A549 (cell line): ENCODE results near the gene PRELID3B.

ENCODE experiments used
- BHLHE40 ChIP-seq: IDR thresholded peaks from 2 replicates; pipeline ENCODE4 v1.6.1; 2012; ENCODE audit warnings: low read depth, low read length, inconsistent platforms
- CEBPB ChIP-seq, 2 experiments: fragments of >200 bp in 1 of 2; sonication (Bioruptor Twin) in 1 of 2; formaldehyde crosslinking in 1 of 2; IDR thresholded peaks; 2 replicates each; pipeline ENCODE4 v1.6.1; 2012 to 2016
- JUNB ChIP-seq: fragments of >200 bp; sonication (Bioruptor Twin); formaldehyde crosslinking; IDR thresholded peaks from 2 replicates; pipeline ENCODE4 v1.6.1; 2016
- MYC ChIP-seq: IDR thresholded peaks from 2 replicates; pipeline ENCODE4 v1.6.1; 2012; ENCODE audit warnings: mild to moderate bottlenecking, inconsistent platforms, low read length, improper control_type of control experiment, borderline replicate concordance
- RCOR1 ChIP-seq: fragments of 150-350 bp; IDR thresholded peaks from 2 replicates; pipeline ENCODE4 v1.6.1; 2014; ENCODE audit warnings: antibody characterized with exemption, low read length, low read depth
- SMC3 ChIP-seq: fragments of >200 bp; sonication (Bioruptor Twin); formaldehyde crosslinking; IDR thresholded peaks from 3 replicates; pipeline ENCODE4 v1.6.1; 2018; ENCODE audit warnings: inconsistent platforms
- ZFP36 ChIP-seq: fragments of 450-650 bp; IDR thresholded peaks from 2 replicates; pipeline ENCODE4 v1.6.1; 2014; ENCODE audit warnings: borderline replicate concordance; ENCODE audit not compliant: partially characterized antibody
- ZSCAN20 ChIP-seq: fragments of 250-450 bp; sonication (Bioruptor Pico); IDR thresholded peaks from 2 replicates; pipeline ENCODE4 v1.8.0; 2022; ENCODE audit warnings: mild to moderate bottlenecking, moderate library complexity
- TF ChIP-seq, protein P1 (sequence below): fragments of >200 bp; sonication (Bioruptor Twin); formaldehyde crosslinking; IDR thresholded peaks from 3 replicates; pipeline ENCODE4 v1.5.1; 2016

DNA sequence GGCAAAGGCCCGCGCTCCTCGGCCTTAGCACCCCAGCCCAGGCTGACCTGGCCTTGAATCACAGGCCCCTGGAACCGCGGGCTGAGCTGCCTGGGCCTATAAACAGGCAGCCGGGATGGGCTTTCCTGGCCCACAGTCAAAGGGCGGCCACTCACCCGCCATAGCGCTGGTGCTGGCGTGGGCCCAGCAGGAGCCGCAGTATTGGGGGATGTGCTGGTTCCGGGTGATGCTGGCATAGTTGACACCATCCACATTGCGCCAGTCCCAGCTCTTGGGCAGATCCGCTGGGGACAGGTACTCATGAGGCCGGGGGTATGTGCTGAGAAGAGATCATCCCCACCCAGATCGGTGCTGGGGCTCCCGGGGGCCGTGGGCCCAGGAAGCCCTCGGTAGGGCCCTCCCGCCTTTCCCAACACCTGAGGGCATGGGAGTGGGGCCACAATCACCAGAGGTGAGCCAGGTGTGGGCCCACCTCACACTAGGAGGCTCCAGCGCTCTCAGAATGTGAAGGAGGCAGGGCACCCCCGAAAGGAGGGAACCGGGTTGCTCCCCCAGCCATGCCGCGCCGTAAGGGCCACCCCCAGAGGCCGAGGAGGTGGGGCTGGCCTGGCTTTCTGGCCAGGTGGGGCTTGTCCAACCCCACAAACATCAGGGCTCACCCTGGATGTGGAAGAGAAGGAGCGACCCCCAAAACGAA, 36.3 kb downstream of the PRELID3B start:
- TF ChIP-seq RCOR1: no peak
- no peak for TF ChIP-seq CEBPB (IDR thresholded peaks at IDR 0.05)
- TF ChIP-seq ZSCAN20 (CRISPR knock-in tag): no peak
- TF ChIP-seq, protein P1, sequence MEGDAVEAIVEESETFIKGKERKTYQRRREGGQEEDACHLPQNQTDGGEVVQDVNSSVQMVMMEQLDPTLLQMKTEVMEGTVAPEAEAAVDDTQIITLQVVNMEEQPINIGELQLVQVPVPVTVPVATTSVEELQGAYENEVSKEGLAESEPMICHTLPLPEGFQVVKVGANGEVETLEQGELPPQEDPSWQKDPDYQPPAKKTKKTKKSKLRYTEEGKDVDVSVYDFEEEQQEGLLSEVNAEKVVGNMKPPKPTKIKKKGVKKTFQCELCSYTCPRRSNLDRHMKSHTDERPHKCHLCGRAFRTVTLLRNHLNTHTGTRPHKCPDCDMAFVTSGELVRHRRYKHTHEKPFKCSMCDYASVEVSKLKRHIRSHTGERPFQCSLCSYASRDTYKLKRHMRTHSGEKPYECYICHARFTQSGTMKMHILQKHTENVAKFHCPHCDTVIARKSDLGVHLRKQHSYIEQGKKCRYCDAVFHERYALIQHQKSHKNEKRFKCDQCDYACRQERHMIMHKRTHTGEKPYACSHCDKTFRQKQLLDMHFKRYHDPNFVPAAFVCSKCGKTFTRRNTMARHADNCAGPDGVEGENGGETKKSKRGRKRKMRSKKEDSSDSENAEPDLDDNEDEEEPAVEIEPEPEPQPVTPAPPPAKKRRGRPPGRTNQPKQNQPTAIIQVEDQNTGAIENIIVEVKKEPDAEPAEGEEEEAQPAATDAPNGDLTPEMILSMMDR: no peak
- no peak for TF ChIP-seq JUNB
- no peak for TF ChIP-seq MYC
- TF ChIP-seq BHLHE40: no peak
- TF ChIP-seq SMC3: no peak
- TF ChIP-seq ZFP36: no peak
